HEK293T (cell line): ENCODE measurements around the gene CC2D2B.
"Not testable (repeated sequence)": the region's sequence is repeated elsewhere in the genome, so short reads cannot be mapped to it uniquely, and the experiment has no call there.

Experiments used
- CTCF ChIA-PET: fragments of 350-600 bp; formaldehyde crosslinking; extraction: SDS; loops from one replicate; lab custom pipeline; 2021; ENCODE audit warnings: antibody characterized with exemption, inconsistent platforms; lab: Yijun Ruan, JAX
- POLR2A ChIA-PET: fragments of 350-600 bp; formaldehyde crosslinking; extraction: SDS; loops from one replicate; lab custom pipeline; 2020; ENCODE audit warnings: antibody characterized with exemption, inconsistent platforms; lab: Yijun Ruan, JAX
- DNase-seq: peaks from one replicate; pipeline ENCODE4 v3.0.0; 2012; ENCODE audit warnings: mixed read lengths; ENCODE audit errors: extremely low spot score
- ARNT ChIP-seq: fragments of 450-650 bp; IDR thresholded peaks from 2 replicates; pipeline ENCODE4 v1.6.1; 2017; ENCODE audit warnings: mild to moderate bottlenecking
- BHLHE40 ChIP-seq: fragments of 450-650 bp; IDR thresholded peaks from 2 replicates; pipeline ENCODE4 v1.6.1; 2016; ENCODE audit warnings: mild to moderate bottlenecking, moderate library complexity, borderline replicate concordance
- CTBP1 ChIP-seq: fragments of 450-650 bp; IDR thresholded peaks from 2 replicates; pipeline ENCODE4 v1.6.1; 2016; ENCODE audit warnings: borderline replicate concordance
- ELF4 ChIP-seq: fragments of 450-650 bp; IDR thresholded peaks from 2 replicates; pipeline ENCODE4 v1.6.1; 2017; ENCODE audit warnings: antibody characterized with exemption
- FOXA1 ChIP-seq: fragments of 450-650 bp; IDR thresholded peaks from 2 replicates; pipeline ENCODE4 v1.6.1; 2016; ENCODE audit warnings: mild to moderate bottlenecking
- FOXK2 ChIP-seq: fragments of 450-650 bp; IDR thresholded peaks from 2 replicates; pipeline ENCODE4 v1.6.1; 2016; ENCODE audit warnings: mild to moderate bottlenecking
- FOXM1 ChIP-seq: fragments of 450-650 bp; IDR thresholded peaks from 2 replicates; pipeline ENCODE4 v1.6.1; 2017; ENCODE audit warnings: mild to moderate bottlenecking, borderline replicate concordance
- HDGF ChIP-seq: fragments of 450-650 bp; IDR thresholded peaks from 2 replicates; pipeline ENCODE4 v1.6.1; 2017; ENCODE audit warnings: antibody characterized with exemption, borderline replicate concordance
- L3MBTL2 ChIP-seq: fragments of 450-650 bp; conservative IDR thresholded peaks from 2 replicates; pipeline ENCODE4 v1.6.1; 2016; ENCODE audit warnings: mild to moderate bottlenecking
- LEF1 ChIP-seq: fragments of 450-650 bp; IDR thresholded peaks from 2 replicates; pipeline ENCODE4 v1.6.1; 2017; ENCODE audit warnings: mild to moderate bottlenecking, borderline replicate concordance
- NFRKB ChIP-seq: fragments of 450-650 bp; IDR thresholded peaks from 2 replicates; pipeline ENCODE4 v1.6.1; 2016; ENCODE audit warnings: mild to moderate bottlenecking, moderate library complexity
- PKNOX1 ChIP-seq: fragments of 450-650 bp; IDR thresholded peaks from 2 replicates; pipeline ENCODE4 v1.6.1; 2016
- SP1 ChIP-seq: fragments of 450-650 bp; IDR thresholded peaks from 2 replicates; pipeline ENCODE4 v1.6.1; 2017
- SUZ12 ChIP-seq: fragments of 450-650 bp; IDR thresholded peaks from 2 replicates; pipeline ENCODE4 v1.6.1; 2016; ENCODE audit warnings: mild to moderate bottlenecking
- TARDBP ChIP-seq: fragments of 450-650 bp; IDR thresholded peaks from 2 replicates; pipeline ENCODE4 v1.6.1; 2016
- ZNF384 ChIP-seq: fragments of 450-650 bp; IDR thresholded peaks from 2 replicates; pipeline ENCODE4 v1.6.1; 2016

CC2D2B gene

GRCh38 chr10:96047004-96047649 lies 139.4 kb downstream of the CC2D2B start:
- TF ChIP-seq LEF1 (no peak), CTBP1 (no peak)
- POLR2A ChIA-PET = interaction anchor here (0.7 to 1.6 kb wide), 2 partner anchors 42 to 83 kb away, joined by 3 to 8 read pairs; partner anchors contain the start of gene ZNF518A
- no peak for DNase-seq
- CTCF ChIA-PET = no interaction called here

GRCh38 chr10:96047925-96048324 lies 140.2 kb downstream of the CC2D2B start:
- DNase-seq, CTCF ChIA-PET: not testable (repeated sequence)
- POLR2A ChIA-PET = interaction anchor here (1.6 kb wide), 1 partner anchor 82 kb away, joined by 8 read pairs; the partner anchor contains the start of gene ZNF518A

GRCh38 chr10:96049340-96049739 lies 141.6 kb downstream of the CC2D2B start:
- ChIA-PET POLR2A (no interaction called here), CTCF (no interaction called here)
- DNase-seq = no peak
- no peak for TF ChIP-seq TARDBP

GRCh38 chr10:96053985-96054384 lies 146.2 kb downstream of the CC2D2B start:
- no peak for DNase-seq
- CTCF ChIA-PET = interaction anchor here (0.6 kb wide), 1 partner anchor 74 kb away, joined by 3 read pairs; no protein-coding TSS in a partner anchor
- TF ChIP-seq TARDBP (no peak), ZNF384 (no peak), NFRKB (no peak), HDGF (no peak), SP1 (no peak), PKNOX1 (no peak), CTBP1 (no peak), FOXK2 (no peak)
- POLR2A ChIA-PET = no interaction called here

- DNase-seq = no peak
- TF ChIP-seq NFRKB = no peak
- no peak for TF ChIP-seq CTBP1
- no peak for TF ChIP-seq SUZ12
- TF ChIP-seq BHLHE40 = no peak
- no peak for TF ChIP-seq FOXA1
- no peak for TF ChIP-seq PKNOX1
- TF ChIP-seq ARNT = no peak
- ChIA-PET CTCF (no interaction called here), POLR2A (interaction anchor here (1.3 kb wide), 1 partner anchor 73 kb away, joined by 4 read pairs; the partner anchor contains the start of gene ZNF518A)
These were observed 149.0 kb downstream of the CC2D2B start for GRCh38 chr10:96056787-96057186.

GRCh38 chr10:96061232-96061631 lies 153.5 kb downstream of the CC2D2B start:
- POLR2A ChIA-PET = no interaction called here
- TF ChIP-seq NFRKB (no peak), ARNT (no peak), BHLHE40 (no peak), HDGF (no peak), SP1 (no peak), TARDBP (no peak), CTBP1 (no peak), FOXM1 (no peak), PKNOX1 (no peak), LEF1 (no peak), FOXK2 (no peak), ZNF384 (no peak), SUZ12 (no peak)
- no peak for DNase-seq
- CTCF ChIA-PET = interaction anchor here (0.6 kb wide), 1 partner anchor 644 kb away, joined by 4 read pairs; no protein-coding TSS in a partner anchor

GRCh38 chr10:96072674-96073073 lies 164.9 kb downstream of the CC2D2B start:
- TF ChIP-seq ARNT (no peak), CTBP1 (no peak), FOXA1 (no peak), BHLHE40 (no peak), NFRKB (no peak), LEF1 (no peak), L3MBTL2 (no peak), TARDBP (no peak), ELF4 (no peak), PKNOX1 (no peak), SP1 (no peak), ZNF384 (no peak), FOXM1 (no peak), SUZ12 (no peak), HDGF (no peak), FOXK2 (no peak)
- ChIA-PET POLR2A (interaction anchor here (1.3 kb wide), 1 partner anchor 17 kb away, joined by 5 read pairs; no protein-coding TSS in a partner anchor), CTCF (no interaction called here)
- no peak for DNase-seq
